Cardiac fibroblast (primary cell): Measurements from ENCODE around the gene PIK3R3.

Source experiments
- DNase-seq, 2 donors: peaks; one replicate each; pipeline versions ENCODE4 v3.0.0 to v3.0.0-alpha.2; 2010; ENCODE audit warnings: low read depth in 2 of 2
- H3K4me3 ChIP-seq, 2 donors: replicated peaks in 1 of 2; 1 replicate in 1 of 2; 2 replicates in 1 of 2; pipeline ENCODE4 v1.5.1; 2011; ENCODE audit warnings: low read depth in 2 of 2, low read length in 2 of 2, mild to moderate bottlenecking in 2 of 2, moderate library complexity in 1 of 2
- CTCF ChIP-seq: IDR thresholded peaks from one replicate; pipeline ENCODE4 v1.5.1; 2011; ENCODE audit warnings: low read depth, mild to moderate bottlenecking, low read length, inconsistent platforms

PIK3R3 gene

DNA sequence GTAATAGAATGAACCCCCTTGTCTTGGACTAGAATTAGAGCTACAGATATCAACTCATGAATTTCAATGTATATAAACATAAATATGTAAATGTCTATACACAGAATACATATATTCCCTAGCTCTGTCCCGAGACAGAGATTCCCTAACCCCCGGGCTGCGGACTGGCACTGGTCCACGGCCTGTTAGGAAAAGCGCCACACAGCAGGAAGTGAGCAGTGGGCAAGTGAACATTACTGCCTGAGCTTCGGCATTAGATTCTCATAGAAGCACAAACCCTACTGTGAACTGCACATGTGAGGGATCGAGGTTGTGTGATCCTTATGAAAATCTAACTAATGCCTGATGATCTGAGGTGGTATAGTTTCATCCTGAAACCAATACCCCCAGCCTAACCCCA is 51.2 kb downstream of the PIK3R3 start:
- TF ChIP-seq CTCF, result no peak
- H3K4me3 ChIP-seq, result no peak overlapping the region
- DNase-seq, result no peak

GRCh38 chr1:46080257-46080656 is 52.2 kb downstream of the PIK3R3 start:
- TF ChIP-seq CTCF, result no peak
- DNase-seq, result no peak
- H3K4me3 ChIP-seq, result no peak overlapping the region

GRCh38 chr1:46077644-46078043 is 54.8 kb downstream of the PIK3R3 start:
- TF ChIP-seq CTCF, result no peak
- no peak overlapping the region for H3K4me3 ChIP-seq
- no peak for DNase-seq

GRCh38 chr1:46076343-46076742 is 56.1 kb downstream of the PIK3R3 start:
- no peak for TF ChIP-seq CTCF
- no peak for DNase-seq
- no peak overlapping the region for H3K4me3 ChIP-seq

DNA sequence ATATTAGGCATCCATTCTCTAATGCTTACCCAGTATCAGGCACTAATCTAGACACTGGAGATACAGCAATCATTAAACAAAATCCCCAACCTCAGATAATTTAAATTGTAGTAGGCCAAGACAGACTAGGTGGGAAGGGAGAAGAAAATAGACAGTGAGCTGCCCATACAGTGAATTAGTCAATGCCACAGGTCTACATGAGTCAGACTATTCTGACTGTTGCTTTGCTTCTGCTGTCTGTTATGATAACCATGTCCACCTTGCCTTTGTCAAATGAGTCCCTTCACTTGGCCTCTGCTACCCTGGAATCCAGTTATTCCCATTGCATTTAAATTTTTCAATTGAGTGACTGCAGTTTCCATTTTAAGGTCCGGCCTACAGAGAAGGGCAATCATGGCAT is 59.5 kb downstream of the PIK3R3 start:
- no peak for TF ChIP-seq CTCF
- peak in 1 of 2 donors; percentile 10 for DNase-seq
- no peak overlapping the region for H3K4me3 ChIP-seq

GRCh38 chr1:46070164-46070814 is 62.1 kb downstream of the PIK3R3 start:
- no peak overlapping the region for H3K4me3 ChIP-seq
- no peak for DNase-seq
- no peak for TF ChIP-seq CTCF

- no peak for TF ChIP-seq CTCF
- H3K4me3 ChIP-seq, result no peak overlapping the region
- DNase-seq, result no peak
These were observed 63.9 kb downstream of the PIK3R3 start for GRCh38 chr1:46068525-46068924.
